ELR (cell line): ENCODE results near the gene TMEM273.

Experiments
- DNase-seq: peaks from one replicate; pipeline ENCODE4 v3.0.0-alpha.2; 2015; ENCODE audit warnings: low read depth

Gene TMEM273

GRCh38 chr10:49115015-49115795 is 73.0 kb downstream of the TMEM273 start, which contains the start of gene VSTM4:
Gene VSTM4 (minus strand): TSS chr10:49115522. CDS start chr10:49115485, 37 bp downstream.
- peak; percentile 36 for DNase-seq

- DNase-seq = no peak
These were observed 73.5 kb downstream of the TMEM273 start for GRCh38 chr10:49114718-49115014.

GRCh38 chr10:49113741-49114141 is 74.5 kb downstream of the TMEM273 start:
- peak; percentile 22 for DNase-seq

- no peak for DNase-seq
These were observed 75.3 kb downstream of the TMEM273 start for GRCh38 chr10:49112851-49113250.

- no peak for DNase-seq
These were observed 76.1 kb downstream of the TMEM273 start for GRCh38 chr10:49112098-49112497.

- DNase-seq = no peak
These were observed 76.9 kb downstream of the TMEM273 start for GRCh38 chr10:49111320-49111698.

- no peak for DNase-seq
These were observed 77.4 kb downstream of the TMEM273 start for GRCh38 chr10:49110684-49111319.

GRCh38 chr10:49109669-49110340 is 78.4 kb downstream of the TMEM273 start:
- no peak for DNase-seq

GRCh38 chr10:49108656-49109055 is 79.5 kb downstream of the TMEM273 start:
- DNase-seq = no peak

GRCh38 chr10:49107887-49108267 is 80.3 kb downstream of the TMEM273 start:
- DNase-seq = no peak

- DNase-seq = no peak
These were observed 80.9 kb downstream of the TMEM273 start for GRCh38 chr10:49107111-49107886.

- no peak for DNase-seq
These were observed 81.7 kb downstream of the TMEM273 start for GRCh38 chr10:49106451-49106850.

GRCh38 chr10:49105076-49105475 is 83.1 kb downstream of the TMEM273 start:
- DNase-seq = no peak
